GM21723 (cell line): ENCODE data around the gene EEF2KMT.
A peak's percentile ranks its signal among the peaks of the same experiment; 100 is the strongest.
"Not testable (repeated sequence)": the region's sequence is repeated elsewhere in the genome, so short reads cannot be mapped to it uniquely, and the experiment has no call there.

Source experiments
- ATAC-seq: cut with Tn5 transposase; IDR thresholded peaks from one replicate; pipeline ENCODE4 v1.9.1; 2021; ENCODE audit warnings: mild to moderate bottlenecking, moderate library complexity; ENCODE audit not compliant: unreplicated experiment

The EEF2KMT gene

GRCh38 chr16:5071681-5072333, 25.8 kb downstream of the EEF2KMT start, which contains the start of gene ALG1:
TSS of gene ALG1 (plus strand) at chr16:5071843. CDS start at chr16:5071850, 7 bp downstream.
- peak; percentile 79 for ATAC-seq

GRCh38 chr16:5071341-5071680, 26.3 kb downstream of the EEF2KMT start:
- ATAC-seq = no peak

GRCh38 chr16:5070431-5071186, 27.0 kb downstream of the EEF2KMT start:
- no peak for ATAC-seq

- ATAC-seq = no peak
These were observed 27.7 kb downstream of the EEF2KMT start for GRCh38 chr16:5069854-5070253.

- no peak for ATAC-seq
These were observed 28.5 kb downstream of the EEF2KMT start for GRCh38 chr16:5069048-5069447.

- ATAC-seq = no peak
These were observed 31.1 kb downstream of the EEF2KMT start for GRCh38 chr16:5066511-5066910.

- ATAC-seq = no peak
These were observed 31.8 kb downstream of the EEF2KMT start, which contains the start of gene C16orf89 for GRCh38 chr16:5065813-5066212. TSS of gene C16orf89 (minus strand) at chr16:5065956. CDS start at chr16:5065908, 48 bp downstream.

- no peak for ATAC-seq
These were observed 32.3 kb downstream of the EEF2KMT start for GRCh38 chr16:5065326-5065725.

- no peak for ATAC-seq
These were observed 32.7 kb downstream of the EEF2KMT start for GRCh38 chr16:5064915-5065314.

GRCh38 chr16:5062790-5063765, 34.5 kb downstream of the EEF2KMT start:
- no peak for ATAC-seq

- no peak for ATAC-seq
These were observed 35.5 kb downstream of the EEF2KMT start for GRCh38 chr16:5062051-5062450.

- no peak for ATAC-seq
These were observed 37.4 kb downstream of the EEF2KMT start for GRCh38 chr16:5060073-5060641.

GRCh38 chr16:5059386-5060072, 38.1 kb downstream of the EEF2KMT start:
- ATAC-seq = no peak

- no peak for ATAC-seq
These were observed 39.1 kb downstream of the EEF2KMT start for GRCh38 chr16:5058476-5058875.

- no peak for ATAC-seq
These were observed 41.2 kb downstream of the EEF2KMT start for GRCh38 chr16:5056352-5056751.

GRCh38 chr16:5054876-5055865, 42.4 kb downstream of the EEF2KMT start:
- no peak for ATAC-seq

GRCh38 chr16:5046914-5047313, 50.7 kb downstream of the EEF2KMT start:
- no peak for ATAC-seq

GRCh38 chr16:5045499-5046115, 52.0 kb downstream of the EEF2KMT start:
- no peak for ATAC-seq

- ATAC-seq = not testable (repeated sequence)
These were observed 53.0 kb downstream of the EEF2KMT start for GRCh38 chr16:5044581-5044980.
